ENCODE data around the gene PSRC1. TPM values are rescaled to one million over a fixed set of nuclear protein-coding genes. Genes with fewer than 3 reads are reported as not detected.
A peak's percentile ranks its signal among the peaks of the same experiment; 100 is the strongest.

PSRC1 gene
- total and polyA plus RNA-seq, 5 donors = 1.6 to 4.6 (median 2.6) TPM

GRCh38 chr1:109257682-109258421 lies 25.1 kb downstream of the PSRC1 start:
- intact Hi-C loops (cut with DNase I) = no loop called here
- Histone ChIP-seq H3K4me3 (ENCODE audit: low read length) (no peak overlapping the region), H3K4me1 (ENCODE audit: control insufficient read depth, insufficient read depth, low read length) (peaks cover 15% of the 10 kb centered on the region), H3K27me3 (ENCODE audit: control insufficient read depth, insufficient read depth) (no peaks in the 10 kb centered on the region), H3K9me3 (ENCODE audit: control insufficient read depth, low read length) (no peaks in the 10 kb centered on the region), H3K27ac (ENCODE audit: low read length) (no peak overlapping the region)
- WGBS = 77% methylated on average over 15 of the region's 15 CpGs
- ATAC-seq (no peak), DNase-seq (peak in 1 of 3 donors; percentile 19)

- Histone ChIP-seq H3K27me3 (ENCODE audit: control insufficient read depth, insufficient read depth) (no peaks in the 10 kb centered on the region), H3K9me3 (ENCODE audit: control insufficient read depth, low read length) (no peaks in the 10 kb centered on the region), H3K4me1 (ENCODE audit: control insufficient read depth, insufficient read depth, low read length) (peaks cover 15% of the 10 kb centered on the region), H3K4me3 (ENCODE audit: low read length) (no peak overlapping the region), H3K27ac (ENCODE audit: low read length) (no peak overlapping the region)
- no peak for DNase-seq
- intact Hi-C loops (cut with DNase I) = no loop called here
- WGBS = 92% methylated on average over 5 of the region's 5 CpGs
- ATAC-seq = no peak
Observed at GRCh38 chr1:109256971-109257681, 25.8 kb downstream of the PSRC1 start.

- WGBS = 76% methylated on average over 7 of the region's 7 CpGs
- DNase-seq (peak in 1 of 3 donors; percentile 18), ATAC-seq (no peak)
- H3K4me3 ChIP-seq (ENCODE audit: low read length) = no peak overlapping the region
- no peaks in the 10 kb centered on the region for H3K9me3 ChIP-seq (ENCODE audit: control insufficient read depth, low read length)
- H3K27me3 ChIP-seq (ENCODE audit: control insufficient read depth, insufficient read depth) = no peaks in the 10 kb centered on the region
- no peak overlapping the region for H3K27ac ChIP-seq (ENCODE audit: low read length)
- intact Hi-C loops (cut with DNase I) = no loop called here
- H3K4me1 ChIP-seq (ENCODE audit: control insufficient read depth, insufficient read depth, low read length) = peaks cover 15% of the 10 kb centered on the region
Observed at GRCh38 chr1:109256085-109256484, 26.9 kb downstream of the PSRC1 start.

- Histone ChIP-seq H3K27me3 (ENCODE audit: control insufficient read depth, insufficient read depth) (no peaks in the 10 kb centered on the region), H3K4me1 (ENCODE audit: control insufficient read depth, insufficient read depth, low read length) (peaks cover 15% of the 10 kb centered on the region), H3K27ac (ENCODE audit: low read length) (no peak overlapping the region), H3K4me3 (ENCODE audit: low read length) (no peak overlapping the region), H3K9me3 (ENCODE audit: control insufficient read depth, low read length) (no peaks in the 10 kb centered on the region)
- 85% methylated on average over 5 of the region's 5 CpGs for WGBS
- DNase-seq (no peak), ATAC-seq (no peak)
- intact Hi-C loops (cut with DNase I) = no loop called here
Observed at GRCh38 chr1:109255678-109256077, 27.3 kb downstream of the PSRC1 start.

GRCh38 chr1:109255097-109255651 lies 27.8 kb downstream of the PSRC1 start:
- Histone ChIP-seq H3K9me3 (ENCODE audit: control insufficient read depth, low read length) (no peaks in the 10 kb centered on the region), H3K27me3 (ENCODE audit: control insufficient read depth, insufficient read depth) (no peaks in the 10 kb centered on the region), H3K27ac (ENCODE audit: low read length) (no peak overlapping the region), H3K4me3 (ENCODE audit: low read length) (no peak overlapping the region), H3K4me1 (ENCODE audit: control insufficient read depth, insufficient read depth, low read length) (peaks cover 15% of the 10 kb centered on the region)
- ATAC-seq (no peak), DNase-seq (peak in 2 of 3 donors; percentile 45 to 60)
- WGBS = 61% methylated on average over 15 of the region's 15 CpGs
- intact Hi-C loops (cut with DNase I) = no loop called here

- Histone ChIP-seq H3K4me1 (ENCODE audit: control insufficient read depth, insufficient read depth, low read length) (peaks cover 15% of the 10 kb centered on the region), H3K27ac (ENCODE audit: low read length) (no peak overlapping the region), H3K4me3 (ENCODE audit: low read length) (no peak overlapping the region), H3K9me3 (ENCODE audit: control insufficient read depth, low read length) (no peaks in the 10 kb centered on the region), H3K27me3 (ENCODE audit: control insufficient read depth, insufficient read depth) (no peaks in the 10 kb centered on the region)
- DNase-seq (peak in 1 of 3 donors; percentile 37), ATAC-seq (no peak)
- 76% methylated on average over 7 of the region's 7 CpGs for WGBS
- intact Hi-C loops (cut with DNase I) = no loop called here
Observed at GRCh38 chr1:109254621-109255096, 28.3 kb downstream of the PSRC1 start.

GRCh38 chr1:109253803-109254620 lies 28.9 kb downstream of the PSRC1 start:
- intact Hi-C loops (cut with DNase I) = no loop called here
- DNase-seq (peak in 1 of 3 donors; percentile 73), ATAC-seq (peak; percentile 45 to 49)
- Histone ChIP-seq H3K27me3 (ENCODE audit: control insufficient read depth, insufficient read depth) (no peaks in the 10 kb centered on the region), H3K4me1 (ENCODE audit: control insufficient read depth, insufficient read depth, low read length) (peaks cover 15% of the 10 kb centered on the region), H3K27ac (ENCODE audit: low read length) (peak overlapping the region; percentile 52), H3K4me3 (ENCODE audit: low read length) (no peak overlapping the region), H3K9me3 (ENCODE audit: control insufficient read depth, low read length) (no peaks in the 10 kb centered on the region)
- WGBS = 14% methylated on average over 9 of the region's 9 CpGs

GRCh38 chr1:109252893-109253802 lies 29.8 kb downstream of the PSRC1 start:
- Histone ChIP-seq H3K27ac (ENCODE audit: low read length) (peak overlapping the region; percentile 52), H3K9me3 (ENCODE audit: control insufficient read depth, low read length) (no peaks in the 10 kb centered on the region), H3K27me3 (ENCODE audit: control insufficient read depth, insufficient read depth) (no peaks in the 10 kb centered on the region), H3K4me3 (ENCODE audit: low read length) (no peak overlapping the region), H3K4me1 (ENCODE audit: control insufficient read depth, insufficient read depth, low read length) (peaks cover 15% of the 10 kb centered on the region)
- 74% methylated on average over 33 of the region's 33 CpGs for WGBS
- ATAC-seq (peak; percentile 69 to 70), DNase-seq (peak; percentile 67 to 86 (median 85))
- intact Hi-C loops (cut with DNase I) = no loop called here

GRCh38 chr1:109252167-109252892 lies 30.6 kb downstream of the PSRC1 start:
- intact Hi-C loops (cut with DNase I) = no loop called here
- Histone ChIP-seq H3K27me3 (ENCODE audit: control insufficient read depth, insufficient read depth) (no peaks in the 10 kb centered on the region), H3K9me3 (ENCODE audit: control insufficient read depth, low read length) (no peaks in the 10 kb centered on the region), H3K4me3 (ENCODE audit: low read length) (no peak overlapping the region), H3K27ac (ENCODE audit: low read length) (no peak overlapping the region), H3K4me1 (ENCODE audit: control insufficient read depth, insufficient read depth, low read length) (peaks cover 15% of the 10 kb centered on the region)
- WGBS = 97% methylated on average over 31 of the region's 31 CpGs
- DNase-seq = no peak
- no peak for ATAC-seq
